ENCODE measurements around the gene HTR3E.

- TF ChIP-seq YY1 (IDR thresholded peaks at IDR 0.05; ENCODE audit: insufficient read depth, insufficient read length) (no peak), SUZ12 (IDR thresholded peaks at IDR 0.05; ENCODE audit: extremely low read depth, insufficient read depth, insufficient read length) (no peak)
Observed at GRCh38 chr3:184082034-184082433, 14.8 kb upstream of the HTR3E start.
